ENCODE results near the gene MPC1L.
"Not testable (repeated sequence)": the region's sequence is repeated elsewhere in the genome, so short reads cannot be mapped to it uniquely, and the experiment has no call there.

MPC1L gene

DNA sequence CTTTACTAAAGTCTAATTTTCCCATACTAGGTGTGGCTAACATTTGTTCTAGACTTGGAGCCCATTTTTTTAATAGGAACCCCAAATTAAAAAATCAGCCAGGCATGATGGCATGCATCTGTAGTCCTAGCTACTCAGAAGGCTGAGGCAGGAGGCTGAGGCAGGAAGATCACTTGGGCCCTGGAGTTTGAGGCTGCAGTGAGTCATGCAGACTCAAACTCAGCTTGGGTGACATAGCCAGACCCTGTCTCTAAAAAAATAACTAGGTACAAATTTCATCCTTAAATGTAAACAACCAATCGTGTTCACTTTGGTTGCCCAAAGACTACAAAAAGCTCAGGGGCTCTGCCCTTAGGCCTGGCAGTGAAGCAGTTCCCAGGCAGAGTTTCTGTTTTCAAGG lies 35.6 kb upstream of the MPC1L start:
- not testable (repeated sequence) for H3K36me3 ChIP-seq (ENCODE audit: insufficient read depth, low read length); H3K9ac ChIP-seq (ENCODE audit: low read depth, low read length); H3K4me1 ChIP-seq (ENCODE audit: control insufficient read depth, insufficient read depth, low read length); H3K9me3 ChIP-seq (replicated peaks; ENCODE audit: low read length); H3K4me2 ChIP-seq (ENCODE audit: low read length); H3K4me3 ChIP-seq (ENCODE audit: low read length)
- H3K27me3 ChIP-seq (ENCODE audit: control insufficient read depth, insufficient read depth, low read length) = peaks cover 12% of the 10 kb centered on the region

DNA sequence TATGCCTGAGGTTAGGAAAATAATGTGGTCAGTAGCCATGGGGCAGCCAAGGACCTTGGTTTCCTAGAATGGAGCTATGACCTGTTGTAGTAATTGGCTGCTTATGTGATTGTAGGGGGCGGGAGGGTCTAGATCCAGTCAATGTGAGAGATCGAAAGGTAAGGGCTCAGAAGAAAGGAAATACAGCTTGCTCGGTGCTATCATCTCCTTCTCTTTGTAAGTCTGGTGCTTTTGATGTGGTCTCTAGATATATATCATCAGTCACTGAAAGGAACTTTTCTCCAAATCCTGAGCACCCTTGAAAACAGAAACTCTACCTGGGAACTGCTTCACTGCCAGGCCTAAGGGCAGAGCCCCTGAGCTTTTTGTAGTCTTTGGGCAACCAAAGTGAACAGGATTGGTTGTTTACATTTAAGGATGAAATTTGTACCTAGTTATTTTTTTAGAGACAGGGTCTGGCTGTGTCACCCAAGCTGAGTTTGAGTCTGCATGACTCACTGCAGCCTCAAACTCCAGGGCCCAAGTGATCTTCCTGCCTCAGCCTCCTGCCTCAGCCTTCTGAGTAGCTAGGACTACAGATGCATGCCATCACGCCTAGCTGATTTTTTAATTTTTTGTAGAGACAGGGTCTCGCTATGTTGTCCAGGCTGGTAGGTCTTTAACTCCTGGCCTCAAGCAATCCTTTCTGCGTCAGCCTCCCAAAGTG lies 33.5 kb upstream of the MPC1L start:
- H3K4me3 ChIP-seq (ENCODE audit: low read length); H3K27me3 ChIP-seq (ENCODE audit: control insufficient read depth, insufficient read depth, low read length); H3K4me2 ChIP-seq (ENCODE audit: low read length); H3K9me3 ChIP-seq (replicated peaks; ENCODE audit: low read length); H3K4me1 ChIP-seq (ENCODE audit: control insufficient read depth, insufficient read depth, low read length); H3K36me3 ChIP-seq (ENCODE audit: insufficient read depth, low read length); H3K9ac ChIP-seq (ENCODE audit: low read depth, low read length): not testable (repeated sequence)

DNA sequence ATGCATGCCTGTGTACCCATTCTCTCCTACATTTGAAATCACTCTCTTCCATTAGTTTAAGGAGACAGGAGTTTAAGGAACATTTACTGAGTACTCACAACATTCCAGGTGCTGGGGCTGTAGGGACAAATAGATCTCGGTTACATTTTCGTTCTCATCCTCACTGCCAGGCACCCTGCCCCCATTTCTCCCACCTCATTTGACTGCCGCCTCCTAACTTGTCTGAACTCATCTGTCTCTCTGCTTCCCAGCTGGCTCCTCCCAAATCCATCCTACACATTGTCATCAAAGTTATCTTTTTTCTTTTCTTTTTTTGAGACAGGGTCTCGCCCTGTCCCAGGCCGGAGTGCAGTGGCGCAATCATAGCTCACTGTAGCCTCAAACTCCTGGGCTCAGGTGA lies 19.8 kb upstream of the MPC1L start:
- Histone ChIP-seq H3K9me3 (replicated peaks; ENCODE audit: low read length) (no peaks in the 10 kb centered on the region), H3K27me3 (ENCODE audit: control insufficient read depth, insufficient read depth, low read length) (peaks cover 17% of the 10 kb centered on the region), H3K36me3 (ENCODE audit: insufficient read depth, low read length) (peaks cover 10% of the 10 kb centered on the region), H3K4me2 (ENCODE audit: low read length) (no peak overlapping the region), H3K9ac (ENCODE audit: low read depth, low read length) (no peak overlapping the region), H3K4me1 (ENCODE audit: control insufficient read depth, insufficient read depth, low read length) (no peaks in the 10 kb centered on the region), H3K4me3 (ENCODE audit: low read length) (no peak overlapping the region)

DNA sequence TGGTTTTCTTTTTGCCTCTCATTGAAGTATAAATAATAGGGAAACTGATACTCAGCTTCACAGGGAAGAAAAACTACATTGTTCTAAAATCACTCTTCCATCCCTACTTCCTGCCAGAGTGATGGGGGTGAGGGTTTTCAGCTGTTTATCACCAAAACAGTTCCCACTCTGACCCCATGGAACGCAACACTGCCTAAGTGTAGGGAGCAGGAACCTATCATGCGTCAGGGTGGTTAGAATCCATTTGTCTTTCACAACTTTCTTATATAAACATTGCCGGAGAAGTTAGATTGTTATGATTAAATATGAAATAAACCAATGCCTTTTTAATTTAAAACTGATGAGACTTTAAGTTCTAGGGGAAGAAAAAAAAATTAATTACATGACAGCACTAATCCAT lies 15.8 kb upstream of the MPC1L start:
- peaks cover 7% of the 10 kb centered on the region for H3K27me3 ChIP-seq (ENCODE audit: control insufficient read depth, insufficient read depth, low read length)
- H3K9me3 ChIP-seq (replicated peaks; ENCODE audit: low read length) = no peaks in the 10 kb centered on the region
- H3K4me2 ChIP-seq (ENCODE audit: low read length) = no peak overlapping the region
- no peak overlapping the region for H3K9ac ChIP-seq (ENCODE audit: low read depth, low read length)
- no peak overlapping the region for H3K4me3 ChIP-seq (ENCODE audit: low read length)
- no peaks in the 10 kb centered on the region for H3K4me1 ChIP-seq (ENCODE audit: control insufficient read depth, insufficient read depth, low read length)
- H3K36me3 ChIP-seq (ENCODE audit: insufficient read depth, low read length) = peaks cover 5% of the 10 kb centered on the region

GRCh38 chrX:40612511-40612910 lies 10.7 kb upstream of the MPC1L start:
- Histone ChIP-seq H3K4me1 (ENCODE audit: control insufficient read depth, insufficient read depth, low read length) (no peaks in the 10 kb centered on the region), H3K9me3 (replicated peaks; ENCODE audit: low read length) (no peaks in the 10 kb centered on the region), H3K36me3 (ENCODE audit: insufficient read depth, low read length) (no peaks in the 10 kb centered on the region), H3K4me3 (ENCODE audit: low read length) (no peak overlapping the region), H3K4me2 (ENCODE audit: low read length) (no peak overlapping the region), H3K9ac (ENCODE audit: low read depth, low read length) (no peak overlapping the region), H3K27me3 (ENCODE audit: control insufficient read depth, insufficient read depth, low read length) (peaks cover 9% of the 10 kb centered on the region)

GRCh38 chrX:40615976-40616375 lies 7.3 kb upstream of the MPC1L start:
- no peak overlapping the region for H3K9ac ChIP-seq (ENCODE audit: low read depth, low read length)
- H3K36me3 ChIP-seq (ENCODE audit: insufficient read depth, low read length) = no peaks in the 10 kb centered on the region

GRCh38 chrX:40617566-40617965 lies 5.7 kb upstream of the MPC1L start:
- H3K9me3 ChIP-seq (replicated peaks; ENCODE audit: low read length) = no peaks in the 10 kb centered on the region
- H3K4me3 ChIP-seq (ENCODE audit: low read length) = no peak overlapping the region
- H3K4me1 ChIP-seq (ENCODE audit: control insufficient read depth, insufficient read depth, low read length) = no peaks in the 10 kb centered on the region
- no peaks in the 10 kb centered on the region for H3K36me3 ChIP-seq (ENCODE audit: insufficient read depth, low read length)
- H3K4me2 ChIP-seq (ENCODE audit: low read length) = no peak overlapping the region
- no peak overlapping the region for H3K9ac ChIP-seq (ENCODE audit: low read depth, low read length)
- peaks cover 3% of the 10 kb centered on the region for H3K27me3 ChIP-seq (ENCODE audit: control insufficient read depth, insufficient read depth, low read length)

More at GRCh38 chrX:40615976-40616375, 7.3 kb upstream of the MPC1L start:
- no peak overlapping the region for H3K4me3 ChIP-seq (ENCODE audit: low read length)
- H3K9me3 ChIP-seq (replicated peaks; ENCODE audit: low read length) = no peaks in the 10 kb centered on the region
- no peak overlapping the region for H3K4me2 ChIP-seq (ENCODE audit: low read length)
- no peaks in the 10 kb centered on the region for H3K4me1 ChIP-seq (ENCODE audit: control insufficient read depth, insufficient read depth, low read length)
- peaks cover 6% of the 10 kb centered on the region for H3K27me3 ChIP-seq (ENCODE audit: control insufficient read depth, insufficient read depth, low read length)

- Histone ChIP-seq H3K9me3 (replicated peaks; ENCODE audit: low read length) (no peaks in the 10 kb centered on the region), H3K4me3 (ENCODE audit: low read length) (no peak overlapping the region), H3K4me1 (ENCODE audit: control insufficient read depth, insufficient read depth, low read length) (no peaks in the 10 kb centered on the region), H3K9ac (ENCODE audit: low read depth, low read length) (no peak overlapping the region), H3K27me3 (ENCODE audit: control insufficient read depth, insufficient read depth, low read length) (peaks cover 7% of the 10 kb centered on the region), H3K36me3 (ENCODE audit: insufficient read depth, low read length) (peaks cover 4% of the 10 kb centered on the region), H3K4me2 (ENCODE audit: low read length) (no peak overlapping the region)
These were observed 619 bp upstream of the MPC1L start for GRCh38 chrX:40622479-40623138.

- H3K4me2 ChIP-seq (ENCODE audit: low read length) = no peak overlapping the region
- no peak overlapping the region for H3K9ac ChIP-seq (ENCODE audit: low read depth, low read length)
- H3K9me3 ChIP-seq (replicated peaks; ENCODE audit: low read length) = no peaks in the 10 kb centered on the region
- no peaks in the 10 kb centered on the region for H3K4me1 ChIP-seq (ENCODE audit: control insufficient read depth, insufficient read depth, low read length)
- H3K27me3 ChIP-seq (ENCODE audit: control insufficient read depth, insufficient read depth, low read length) = peaks cover 7% of the 10 kb centered on the region
- H3K4me3 ChIP-seq (ENCODE audit: low read length) = no peak overlapping the region
- peaks cover 12% of the 10 kb centered on the region for H3K36me3 ChIP-seq (ENCODE audit: insufficient read depth, low read length)
These were observed 437 bp downstream of the MPC1L start for GRCh38 chrX:40623665-40624064.

- Histone ChIP-seq H3K4me1 (ENCODE audit: control insufficient read depth, insufficient read depth, low read length) (no peaks in the 10 kb centered on the region), H3K4me2 (ENCODE audit: low read length) (no peak overlapping the region), H3K4me3 (ENCODE audit: low read length) (no peak overlapping the region), H3K36me3 (ENCODE audit: insufficient read depth, low read length) (peaks cover 25% of the 10 kb centered on the region), H3K9ac (ENCODE audit: low read depth, low read length) (no peak overlapping the region), H3K9me3 (replicated peaks; ENCODE audit: low read length) (no peaks in the 10 kb centered on the region), H3K27me3 (ENCODE audit: control insufficient read depth, insufficient read depth, low read length) (peaks cover 7% of the 10 kb centered on the region)
These were observed 2.1 kb downstream of the MPC1L start for GRCh38 chrX:40625294-40625693.

DNA sequence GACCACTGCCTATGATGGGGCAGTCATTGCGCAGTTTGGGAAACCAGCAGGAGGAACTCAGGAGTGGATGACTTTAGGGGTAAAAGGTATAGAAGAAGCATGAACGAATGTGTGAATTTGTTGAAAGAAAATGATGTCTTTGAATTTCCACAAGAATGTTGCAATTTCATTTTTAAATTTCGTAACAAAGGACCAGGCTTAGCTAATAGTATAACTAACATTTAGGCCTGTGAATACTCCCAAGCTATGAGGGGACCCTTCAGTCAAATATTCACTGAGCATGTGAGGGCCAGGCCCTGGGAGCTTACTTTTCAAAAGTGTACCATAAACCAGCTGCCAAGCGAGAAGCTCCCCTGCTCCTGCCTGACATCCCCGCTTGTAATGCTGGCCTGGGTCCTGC lies 5.3 kb downstream of the MPC1L start:
- Histone ChIP-seq H3K4me3 (ENCODE audit: low read length) (no peak overlapping the region), H3K27me3 (ENCODE audit: control insufficient read depth, insufficient read depth, low read length) (peaks cover 7% of the 10 kb centered on the region), H3K4me1 (ENCODE audit: control insufficient read depth, insufficient read depth, low read length) (no peaks in the 10 kb centered on the region), H3K9ac (ENCODE audit: low read depth, low read length) (no peak overlapping the region), H3K36me3 (ENCODE audit: insufficient read depth, low read length) (peaks cover 41% of the 10 kb centered on the region), H3K4me2 (ENCODE audit: low read length) (no peak overlapping the region), H3K9me3 (replicated peaks; ENCODE audit: low read length) (no peaks in the 10 kb centered on the region)

GRCh38 chrX:40632199-40632598 lies 9.0 kb downstream of the MPC1L start:
- Histone ChIP-seq H3K4me2 (ENCODE audit: low read length) (no peak overlapping the region), H3K4me1 (ENCODE audit: control insufficient read depth, insufficient read depth, low read length) (no peaks in the 10 kb centered on the region), H3K9ac (ENCODE audit: low read depth, low read length) (no peak overlapping the region), H3K27me3 (ENCODE audit: control insufficient read depth, insufficient read depth, low read length) (no peaks in the 10 kb centered on the region), H3K4me3 (ENCODE audit: low read length) (no peak overlapping the region), H3K9me3 (replicated peaks; ENCODE audit: low read length) (no peaks in the 10 kb centered on the region), H3K36me3 (ENCODE audit: insufficient read depth, low read length) (peaks cover 78% of the 10 kb centered on the region)

All from skeletal muscle satellite cell (primary cell).